HG03280 (cell line): ENCODE data around the gene FCGBP.
"Not testable (repeated sequence)": the region's sequence is repeated elsewhere in the genome, so short reads cannot be mapped to it uniquely, and the experiment has no call there.

Source experiments
- ATAC-seq: cut with Tn5 transposase; IDR thresholded peaks from one replicate; pipeline ENCODE4 v1.9.1; 2021; ENCODE audit warnings: mild to moderate bottlenecking, moderate library complexity; ENCODE audit not compliant: unreplicated experiment

FCGBP gene

DNA sequence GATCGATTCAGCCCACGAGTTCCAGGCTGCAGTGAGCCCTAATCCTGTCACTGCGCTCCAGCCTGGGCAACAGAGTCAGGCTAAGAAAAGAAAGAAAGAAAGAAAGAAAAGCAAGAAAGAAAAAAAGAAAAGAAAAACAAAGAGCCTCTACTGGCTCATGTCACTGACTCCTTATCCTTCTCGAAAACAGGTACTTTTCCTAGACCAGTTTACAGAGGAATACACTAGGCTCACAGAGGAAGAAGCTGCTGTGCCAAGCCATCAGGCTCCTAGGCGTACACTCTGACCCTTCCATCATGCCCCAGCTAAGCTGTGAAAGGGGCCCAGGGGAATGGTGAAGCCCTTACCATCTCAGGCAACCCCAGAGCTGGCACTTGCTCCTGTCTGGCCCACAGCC is 41.9 kb downstream of the FCGBP start:
- not testable (repeated sequence) for ATAC-seq

DNA sequence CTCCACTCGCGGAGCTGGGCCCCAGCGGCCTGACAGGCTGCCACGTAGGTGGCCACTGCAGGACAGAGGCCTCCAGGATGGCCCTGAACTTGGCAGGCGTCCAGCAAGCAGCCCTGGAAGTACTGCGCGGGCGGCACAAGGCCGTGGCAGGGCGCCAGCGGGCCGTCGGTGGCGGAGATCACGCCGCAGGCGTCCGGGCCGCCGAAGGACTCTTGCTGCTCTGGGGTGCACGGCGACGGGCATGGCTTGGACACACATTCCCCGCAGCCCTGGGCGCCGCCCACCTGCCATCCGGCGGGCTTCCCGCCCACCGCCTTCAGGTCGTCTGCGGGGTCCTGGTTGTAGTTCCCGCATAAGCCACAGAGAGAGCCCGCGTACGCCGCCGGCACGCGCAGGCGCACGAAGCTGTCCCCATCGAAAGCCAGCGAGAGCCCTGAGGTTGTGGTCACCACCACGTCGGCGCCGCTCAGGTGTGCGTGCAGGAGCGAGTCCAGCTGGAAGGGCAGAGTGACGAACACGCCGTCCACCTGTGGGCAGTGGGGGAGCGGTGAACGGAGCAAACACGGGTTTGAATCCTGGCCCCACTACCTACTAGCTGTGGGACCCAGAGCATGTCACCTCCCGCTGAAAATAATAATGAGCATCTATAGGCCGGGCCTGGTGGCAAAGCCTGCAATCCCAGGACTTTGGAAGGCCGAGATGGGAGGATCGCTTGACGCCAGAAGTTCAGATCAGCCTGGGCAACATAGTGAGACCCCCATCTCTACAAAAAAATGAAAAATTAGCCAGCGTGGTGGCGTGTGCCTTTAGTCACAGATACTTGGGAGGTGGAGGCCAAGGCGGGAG is 42.6 kb downstream of the FCGBP start:
- ATAC-seq, result not testable (repeated sequence)

DNA sequence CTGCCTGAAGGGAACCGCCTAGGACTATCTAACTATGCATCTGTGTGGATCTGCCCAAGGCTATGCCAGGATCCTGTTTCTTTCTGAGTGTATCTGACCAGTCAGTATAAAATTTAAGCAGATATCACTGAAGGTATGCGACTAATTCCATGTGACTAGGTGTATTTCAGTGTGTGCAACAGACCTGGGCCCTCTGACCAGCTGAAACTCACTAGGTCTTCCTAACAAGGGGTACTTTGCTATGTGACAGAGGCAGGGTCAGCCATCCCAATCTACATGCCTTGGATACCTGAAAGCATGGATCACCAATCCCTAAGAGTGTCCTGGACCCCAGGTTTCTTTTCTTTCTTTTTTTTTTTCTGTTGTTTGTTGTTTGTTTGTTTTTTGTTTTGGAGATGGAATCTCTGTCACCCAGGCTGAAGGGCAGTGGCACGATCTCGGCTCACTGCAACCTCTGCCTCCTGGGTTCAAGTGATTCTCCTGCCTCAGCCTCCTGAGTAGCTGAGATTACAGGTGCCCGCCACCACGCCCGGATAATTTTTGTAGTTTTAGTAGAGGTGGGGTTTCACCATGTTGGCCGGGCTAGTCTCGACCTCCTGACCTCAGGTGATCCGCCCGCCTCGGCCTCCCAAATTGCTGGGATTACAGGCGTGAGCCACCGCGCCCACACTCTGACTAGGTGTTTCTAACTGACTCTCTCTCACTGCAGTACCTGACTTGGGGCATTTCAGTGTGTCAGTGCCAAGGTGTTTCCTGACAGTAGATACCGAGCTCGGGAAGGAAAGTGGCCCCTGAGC is 43.5 kb downstream of the FCGBP start:
- ATAC-seq, result no peak

DNA sequence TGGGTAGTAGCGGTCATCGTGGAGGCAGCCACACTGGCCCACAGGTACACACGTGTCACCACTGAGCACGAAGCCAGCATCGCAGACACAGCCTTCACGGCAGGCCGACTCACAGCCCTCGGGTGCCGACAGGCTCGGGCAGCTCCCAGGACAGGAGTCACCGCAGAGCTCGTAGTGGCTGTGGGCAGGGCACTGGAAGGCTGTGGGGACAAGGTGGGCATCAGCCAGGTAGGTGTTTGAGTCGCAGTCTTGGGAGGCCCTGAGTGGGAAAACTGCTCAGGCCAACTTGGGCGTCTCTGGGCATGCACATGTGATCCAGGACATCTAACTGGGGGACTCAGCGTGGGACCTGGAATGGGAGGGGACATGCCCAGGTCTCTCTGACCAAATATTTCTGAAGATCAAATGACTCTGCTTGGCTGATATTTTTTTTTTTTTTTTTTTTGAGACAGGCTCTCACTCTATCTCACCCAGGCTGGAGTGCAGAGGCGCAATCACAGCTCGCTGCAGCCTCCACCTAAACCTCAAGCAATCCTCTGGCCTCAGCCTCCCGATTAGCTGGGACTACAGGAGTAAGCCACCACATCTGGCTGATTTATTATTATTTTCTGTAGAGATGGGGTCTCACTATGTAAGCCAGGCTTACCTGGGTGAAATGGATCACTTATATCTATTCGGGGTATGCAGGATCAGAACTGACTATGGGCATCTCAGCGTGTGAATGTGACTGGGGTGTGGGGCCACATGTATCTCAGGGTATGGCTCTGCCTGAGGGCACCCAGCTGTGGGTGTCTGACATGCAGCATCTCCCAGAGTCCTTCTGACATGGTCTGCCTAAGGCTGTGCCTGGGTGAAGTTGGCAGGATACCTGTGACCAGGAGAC is 44.3 kb downstream of the FCGBP start:
- ATAC-seq, result not testable (repeated sequence)

DNA sequence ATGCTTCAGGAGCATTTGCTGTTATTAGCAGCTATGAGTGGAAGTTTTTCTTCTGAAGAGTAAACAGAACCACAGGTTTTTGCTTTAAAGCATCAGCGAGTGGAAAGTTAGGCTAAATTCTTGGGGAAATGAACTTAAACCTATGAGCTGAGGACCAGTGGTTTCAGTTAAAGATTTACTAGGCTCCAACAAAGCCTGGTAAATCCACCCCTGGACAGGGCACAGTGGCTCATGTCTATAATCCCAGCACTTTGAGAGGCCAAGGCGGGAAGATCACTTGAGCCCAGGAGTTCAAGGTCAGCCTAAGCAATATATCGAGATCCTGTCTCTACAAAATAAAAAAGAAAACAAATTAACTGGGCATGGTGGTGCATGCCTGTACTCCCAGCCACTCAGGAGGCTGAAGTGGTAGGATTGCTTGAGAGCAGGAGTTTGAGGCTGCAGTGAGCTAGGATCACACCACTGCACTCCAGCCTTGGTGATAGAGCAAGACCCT is 46.9 kb downstream of the FCGBP start:
- ATAC-seq, result not testable (repeated sequence)

DNA sequence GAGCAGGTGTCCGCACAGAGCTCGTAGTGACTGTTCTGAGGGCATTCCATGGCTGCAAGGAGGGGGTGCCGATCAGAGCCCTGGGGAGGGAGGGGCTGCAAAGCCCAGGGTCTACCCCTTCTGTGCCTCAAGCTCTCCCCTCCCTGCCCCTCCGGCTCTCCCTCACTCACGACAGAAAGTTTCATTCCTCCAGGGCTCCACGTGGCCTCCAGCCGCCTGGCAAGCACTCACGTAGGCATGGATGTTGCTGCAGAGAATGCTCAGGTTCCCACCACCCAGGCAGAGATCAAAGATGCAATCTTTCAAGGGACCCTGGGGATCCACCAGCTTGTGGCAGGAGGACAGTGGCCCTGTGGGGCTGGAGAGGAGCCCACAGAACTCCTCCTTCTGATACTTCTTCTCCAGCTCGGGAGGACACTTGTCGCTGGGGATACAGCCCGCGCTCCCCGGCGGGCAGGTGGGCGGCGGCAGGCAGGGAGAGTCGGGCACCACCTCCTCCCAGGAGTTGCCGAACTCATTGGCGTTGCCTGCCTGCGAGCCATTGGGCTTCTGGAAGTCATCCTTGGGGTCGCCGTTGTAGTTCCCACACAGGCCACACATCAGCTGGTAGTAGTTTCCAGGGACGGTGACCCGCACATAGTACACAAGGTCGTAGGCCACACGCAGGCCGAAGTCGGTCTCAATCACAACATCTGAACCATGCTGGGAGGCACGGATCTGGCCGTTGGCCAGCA is 48.4 kb downstream of the FCGBP start:
- not testable (repeated sequence) for ATAC-seq

DNA sequence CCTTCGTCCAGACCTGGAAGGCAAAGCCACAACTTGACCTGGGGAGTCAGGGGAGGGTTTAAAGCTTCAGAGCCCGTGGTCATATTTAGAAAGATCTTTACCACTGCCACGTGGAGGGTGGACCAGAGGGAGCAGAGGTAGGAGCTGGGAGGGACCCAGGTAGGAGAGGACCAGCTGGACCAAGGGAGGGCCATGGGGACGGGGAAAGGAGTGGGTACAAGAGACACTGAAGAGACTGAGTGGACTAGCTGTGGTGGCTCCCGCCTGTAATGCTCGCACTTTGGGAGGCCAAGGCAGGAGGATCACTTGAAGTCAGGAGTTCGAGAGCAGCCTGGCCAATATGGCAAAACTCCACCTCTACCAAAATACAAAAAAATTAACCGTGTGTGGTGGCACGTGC is 49.7 kb downstream of the FCGBP start:
- not testable (repeated sequence) for ATAC-seq
